GM19395 (cell line): Measurements from ENCODE around the gene SOX3.

Experiments
- ATAC-seq: cut with Tn5 transposase; IDR thresholded peaks from one replicate; pipeline ENCODE4 v1.9.1; 2021; ENCODE audit warnings: mild to moderate bottlenecking, moderate library complexity; ENCODE audit not compliant: unreplicated experiment

Gene SOX3

DNA sequence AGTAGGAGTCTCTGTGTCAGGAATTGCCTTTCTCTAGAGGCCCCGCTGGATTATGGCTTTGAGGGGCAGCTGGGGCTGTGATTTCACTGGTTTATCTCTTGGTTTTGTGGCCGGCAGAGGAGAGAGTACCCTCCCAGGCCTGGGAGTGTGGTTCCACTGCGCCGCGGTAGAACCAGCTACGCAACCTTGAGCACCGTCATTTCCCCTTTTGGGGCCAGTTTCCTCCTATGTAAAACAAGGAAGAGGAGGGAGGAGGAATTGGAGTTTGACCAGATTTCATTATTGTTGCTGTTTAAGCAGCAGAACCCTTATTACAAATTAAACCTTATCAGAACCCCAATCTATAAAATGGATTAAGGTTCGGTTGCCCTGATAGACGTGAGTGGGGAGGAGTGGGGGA is 4.4 kb downstream of the SOX3 start:
- ATAC-seq, result no peak

DNA sequence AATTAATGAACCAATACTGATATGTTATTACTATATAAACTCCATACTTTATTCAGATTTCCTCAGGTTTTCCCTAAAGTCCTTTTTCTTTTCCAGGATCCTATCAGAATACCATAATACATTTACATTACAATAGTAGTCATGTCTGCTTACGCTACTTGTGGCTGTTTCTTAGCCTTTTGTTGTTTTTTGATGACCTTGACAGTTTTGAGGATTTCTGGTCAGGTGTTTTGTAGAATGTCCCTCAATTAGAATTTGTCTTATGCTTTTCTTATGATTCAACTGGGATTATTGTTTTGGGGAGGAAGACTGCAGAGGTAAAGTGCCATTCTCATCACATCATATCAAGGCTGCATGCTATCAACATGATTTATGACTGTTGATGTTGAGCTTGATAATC is 9.1 kb downstream of the SOX3 start:
- no peak for ATAC-seq

DNA sequence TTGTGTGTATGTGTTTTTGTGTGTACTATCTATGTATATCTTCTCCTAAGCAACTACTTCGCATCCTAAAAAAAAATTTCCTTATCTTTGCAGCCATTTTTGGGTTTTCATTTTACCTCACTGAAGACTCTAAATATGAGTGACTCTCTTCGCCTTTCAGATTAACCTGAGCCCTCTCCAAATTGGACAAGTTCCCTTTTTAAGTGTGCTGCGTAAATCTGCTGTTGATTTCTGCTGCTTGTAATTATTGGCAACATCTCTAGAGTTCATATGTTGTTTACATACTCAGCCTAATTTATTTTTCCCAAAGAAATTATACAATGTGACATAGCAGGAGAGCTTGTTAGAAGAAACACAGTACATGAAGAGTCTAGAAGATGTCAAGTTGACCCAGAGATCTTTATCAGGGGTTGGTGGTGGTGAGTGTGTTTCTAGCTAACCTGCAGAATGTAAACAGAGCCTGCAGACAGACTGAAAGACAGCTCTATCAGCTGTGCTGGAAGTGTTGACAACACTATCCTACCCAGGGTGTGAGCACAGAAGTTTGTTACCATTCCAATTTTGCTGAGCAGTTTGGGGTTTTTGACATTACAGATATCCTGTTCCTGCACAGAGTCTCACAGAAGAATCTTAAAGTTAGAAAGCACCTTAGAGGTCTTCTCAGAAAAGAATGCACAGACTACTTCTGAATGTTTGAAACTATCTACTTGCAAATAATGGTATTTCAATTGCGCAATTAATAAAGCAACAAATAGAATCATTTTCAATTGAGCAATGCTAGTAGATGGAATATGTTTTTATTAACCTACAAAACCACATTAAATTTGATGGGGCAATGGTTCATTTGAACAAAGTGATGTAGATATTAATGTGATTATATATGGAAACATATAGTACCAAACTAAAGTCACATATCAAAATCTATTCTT is 12.5 kb downstream of the SOX3 start:
- ATAC-seq, result no peak

DNA sequence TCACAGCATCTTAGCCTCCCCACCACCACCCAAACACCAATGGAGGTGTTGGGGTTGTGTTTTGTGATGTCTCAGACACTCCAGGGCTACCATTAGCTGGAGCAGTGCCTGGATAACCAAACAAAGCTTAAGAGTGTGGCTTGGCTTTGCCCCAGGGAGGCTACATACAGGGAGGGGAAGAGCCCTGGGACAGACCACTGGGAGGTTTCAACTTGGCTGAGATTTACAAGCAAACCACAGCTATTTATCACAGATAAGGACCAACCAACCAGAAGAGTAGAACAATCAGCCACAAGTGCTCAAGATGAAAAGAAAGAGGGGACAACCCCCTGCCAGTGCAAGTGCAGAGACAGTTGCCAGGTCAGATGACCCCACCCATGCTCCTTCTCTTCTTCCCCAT is 24.1 kb downstream of the SOX3 start:
- no peak for ATAC-seq

DNA sequence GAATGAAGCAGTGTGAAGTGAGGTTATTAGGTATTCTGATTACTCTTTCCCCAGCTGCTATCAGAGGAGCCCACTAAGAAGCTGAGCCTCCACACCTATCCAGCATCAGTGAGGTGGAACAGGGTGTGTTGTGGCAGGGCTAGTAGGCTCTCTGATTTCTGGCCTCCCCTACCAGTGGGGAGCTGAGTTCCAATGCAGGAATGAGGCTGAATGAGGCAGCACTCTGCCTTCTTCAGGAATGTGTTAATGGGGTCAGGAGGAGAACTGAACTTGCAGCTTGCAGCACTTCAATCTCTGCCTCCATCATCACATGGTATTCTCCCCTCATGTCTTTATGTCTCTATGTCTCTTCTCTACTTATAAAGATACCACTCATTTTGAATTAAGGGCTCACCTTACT is 26.9 kb downstream of the SOX3 start:
- no peak for ATAC-seq

DNA sequence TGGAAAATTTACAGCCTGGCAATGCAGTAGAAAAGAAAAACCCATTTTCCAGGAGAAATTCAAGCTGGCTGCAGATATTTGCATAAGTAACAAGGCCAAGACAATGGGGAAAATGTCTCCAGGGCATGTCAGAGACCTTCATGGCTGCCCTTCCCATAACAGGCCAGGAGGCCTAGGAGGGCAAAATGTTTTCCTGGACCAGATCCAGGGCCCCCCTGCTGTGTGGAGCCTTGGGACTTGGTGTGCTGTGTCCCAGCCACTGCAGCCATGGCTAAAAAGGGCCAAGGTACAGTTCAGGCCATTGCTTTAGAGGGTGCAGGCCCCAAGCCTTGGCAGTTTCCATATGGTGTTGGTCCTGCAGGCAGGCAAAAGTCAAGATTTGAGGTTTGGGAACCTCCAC is 29.8 kb downstream of the SOX3 start:
- no peak for ATAC-seq

DNA sequence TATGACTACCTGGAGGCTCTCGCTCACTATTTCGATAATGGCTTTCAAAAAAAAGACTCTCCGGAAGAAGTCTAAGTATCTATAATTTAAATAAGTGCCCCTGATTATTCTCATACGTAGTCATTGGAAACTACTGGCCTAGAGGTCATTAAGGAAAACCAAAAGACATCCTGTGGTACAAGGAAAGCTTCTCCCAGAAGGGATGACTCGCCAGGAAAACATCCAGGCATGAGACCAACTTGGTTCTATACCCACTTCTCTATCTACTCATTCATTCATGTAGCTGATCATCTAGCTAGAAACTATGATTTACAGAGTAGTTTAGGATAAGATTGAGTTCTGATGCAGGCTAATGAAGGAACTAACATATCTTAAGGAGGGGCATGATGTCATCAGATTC is 37.7 kb downstream of the SOX3 start:
- ATAC-seq, result no peak
